HG02943 (cell line): ENCODE results near the gene CIT.

ENCODE experiments used
- ATAC-seq: cut with Tn5 transposase; IDR thresholded peaks from one replicate; pipeline ENCODE4 v1.9.1; 2021; ENCODE audit warnings: mild to moderate bottlenecking, low read depth, moderate library complexity; ENCODE audit not compliant: unreplicated experiment

CIT gene

DNA sequence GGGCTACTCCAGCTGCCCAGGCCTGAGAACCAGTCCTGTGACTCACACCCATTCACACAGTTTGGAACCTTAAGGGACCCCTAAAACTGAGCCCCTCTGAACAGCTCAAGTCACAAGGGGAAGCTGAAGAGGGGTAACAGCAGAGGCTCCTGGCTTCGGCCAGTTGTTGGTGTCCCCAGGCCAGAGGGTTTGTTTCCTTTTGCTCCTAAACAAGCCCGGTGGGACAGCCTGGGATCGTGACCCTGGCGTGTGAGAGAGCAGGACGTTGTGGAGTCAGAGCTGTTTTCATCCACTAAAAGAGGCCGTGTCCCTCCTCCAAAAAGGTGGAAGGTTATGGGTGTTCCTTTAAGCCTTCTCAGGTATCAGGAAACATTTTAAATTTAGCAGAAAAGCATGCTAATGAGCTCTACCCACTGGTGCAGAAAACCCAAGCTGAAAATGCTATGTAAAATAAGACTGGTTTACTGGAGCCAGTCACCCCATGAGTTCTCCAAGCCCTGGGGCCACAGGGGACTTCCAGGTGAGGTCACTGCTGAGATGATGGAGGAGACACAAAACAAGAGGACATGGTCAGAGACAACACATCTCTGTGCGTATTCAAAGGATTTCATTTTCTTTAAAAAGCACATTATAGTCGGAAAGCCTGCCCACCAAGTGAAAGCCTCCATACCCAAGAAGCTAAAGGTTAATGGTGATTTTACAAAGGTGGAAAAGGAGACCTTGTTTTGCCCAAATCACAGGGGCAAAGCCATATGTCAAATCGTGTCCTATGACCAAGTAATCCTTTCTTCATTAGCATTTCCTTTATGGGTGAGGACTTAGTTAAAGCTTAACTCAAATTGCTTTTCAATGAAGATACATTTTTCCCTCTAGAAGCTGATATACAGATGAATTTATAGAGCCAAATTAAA is 195.1 kb downstream of the CIT start:
- peak; percentile 61 for ATAC-seq

DNA sequence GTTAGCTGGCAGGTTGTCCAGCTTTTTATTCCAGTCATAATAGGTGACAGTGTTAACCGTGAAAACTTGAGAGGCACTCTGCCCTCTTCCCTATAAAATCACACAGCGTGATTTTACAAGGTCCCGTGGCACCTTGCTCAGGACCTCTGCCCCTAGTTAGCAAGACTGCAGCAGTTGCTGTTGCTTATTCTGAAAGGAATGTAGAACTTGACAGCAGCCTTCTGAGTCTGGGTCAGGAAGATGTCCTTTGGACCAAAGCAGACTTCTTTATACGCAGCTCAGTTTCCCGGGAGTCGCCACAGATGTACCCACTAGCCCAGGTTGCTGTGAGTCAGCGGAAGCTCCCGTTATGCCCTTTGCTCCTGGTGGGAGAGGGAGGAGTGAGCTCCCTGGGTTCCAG is 196.0 kb downstream of the CIT start:
- no peak for ATAC-seq

DNA sequence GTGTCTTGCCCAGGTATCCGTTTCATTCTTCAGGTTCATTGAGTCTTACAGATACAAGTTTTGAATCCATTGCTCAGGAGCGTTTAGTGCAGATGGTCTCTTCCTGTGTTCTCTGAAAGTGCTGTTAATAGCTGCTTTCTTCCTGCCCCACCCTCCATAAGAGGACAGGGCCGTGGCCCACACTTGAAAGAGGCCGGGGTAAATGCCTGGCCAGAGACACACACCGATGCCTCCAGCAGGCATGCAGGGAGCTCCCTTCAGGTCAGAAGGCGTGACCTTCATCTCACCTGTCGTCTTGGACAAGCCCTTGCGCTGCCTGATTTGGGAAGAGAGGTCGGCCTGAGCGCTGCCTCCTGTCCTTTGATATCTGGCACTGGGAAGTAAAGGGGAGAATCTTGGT is 197.6 kb downstream of the CIT start:
- no peak for ATAC-seq

DNA sequence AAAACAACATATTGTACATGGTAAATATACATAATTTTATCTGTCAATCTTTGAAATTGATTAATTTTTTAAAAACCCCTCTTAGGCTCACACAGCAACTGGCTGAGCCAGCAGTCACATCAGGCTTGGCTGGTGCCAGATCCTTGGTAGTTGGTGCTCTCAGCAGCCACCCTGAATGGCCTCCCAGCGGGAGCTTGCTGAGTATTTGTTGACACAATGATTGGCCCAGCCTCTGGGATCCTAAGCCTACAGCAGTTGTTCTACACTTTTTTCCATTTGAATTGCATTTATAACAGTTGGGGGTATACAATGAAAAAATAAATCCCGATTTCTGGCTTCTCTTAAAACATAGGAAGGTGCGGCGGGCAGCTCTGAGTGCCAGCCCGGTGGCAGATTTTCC is 198.0 kb downstream of the CIT start:
- ATAC-seq = no peak

DNA sequence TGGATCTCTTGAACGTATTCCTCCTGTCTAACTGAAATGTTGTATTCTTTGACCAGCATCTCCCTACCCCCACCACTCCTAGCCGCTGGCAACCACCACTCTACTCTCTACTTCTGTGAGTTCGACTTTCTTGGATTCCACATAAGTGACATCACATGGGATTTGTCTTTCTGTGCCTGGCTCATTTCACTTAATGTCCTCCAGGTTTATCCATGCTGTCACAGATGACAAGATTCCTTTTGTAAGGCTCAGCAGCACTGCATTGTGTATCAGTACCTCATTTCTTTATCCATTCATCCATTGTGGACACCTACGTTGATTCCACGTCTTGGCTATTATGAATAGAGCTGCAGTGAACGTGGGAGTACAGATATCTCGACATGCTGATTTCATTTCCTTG is 198.7 kb downstream of the CIT start:
- no peak for ATAC-seq

DNA sequence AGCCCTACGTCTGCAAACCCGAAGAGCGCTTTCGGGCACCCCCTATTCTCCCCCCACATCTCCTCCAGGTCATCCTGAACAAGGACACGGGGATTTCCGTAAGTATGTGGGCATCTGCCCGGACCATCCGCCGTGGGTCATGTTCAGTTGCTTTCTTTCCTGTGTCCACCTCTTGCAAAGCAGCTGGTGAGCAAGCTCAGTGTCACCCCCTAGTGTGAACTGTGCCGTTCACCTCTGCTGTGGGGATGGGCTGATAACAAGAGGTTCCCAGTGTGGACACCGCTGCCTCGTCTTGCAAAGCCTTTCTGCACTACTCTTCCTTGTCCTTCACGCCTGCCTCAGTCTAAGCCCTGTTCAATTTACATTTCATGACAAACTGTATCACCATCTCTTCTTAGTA is 200.5 kb downstream of the CIT start:
- ATAC-seq = no peak

DNA sequence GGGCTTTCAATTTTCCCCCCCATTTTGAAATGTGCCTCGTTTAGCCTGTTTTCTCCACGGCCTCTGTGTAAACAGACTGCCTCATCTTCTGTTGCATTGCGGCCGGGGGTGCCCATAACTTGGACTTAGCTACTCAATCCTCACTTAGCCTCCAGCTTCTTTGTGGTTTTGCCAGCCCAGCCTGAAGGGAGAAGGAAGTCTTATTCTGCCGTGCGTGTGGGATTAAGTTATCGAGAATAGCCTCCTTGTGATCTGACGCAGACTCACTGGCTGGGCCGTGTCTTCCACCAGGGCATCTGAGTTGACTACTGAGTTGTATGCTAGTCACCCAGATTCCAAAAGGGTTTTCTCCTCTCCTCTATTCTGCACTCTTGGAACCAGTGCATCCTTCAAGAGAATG is 201.1 kb downstream of the CIT start:
- no peak for ATAC-seq

DNA sequence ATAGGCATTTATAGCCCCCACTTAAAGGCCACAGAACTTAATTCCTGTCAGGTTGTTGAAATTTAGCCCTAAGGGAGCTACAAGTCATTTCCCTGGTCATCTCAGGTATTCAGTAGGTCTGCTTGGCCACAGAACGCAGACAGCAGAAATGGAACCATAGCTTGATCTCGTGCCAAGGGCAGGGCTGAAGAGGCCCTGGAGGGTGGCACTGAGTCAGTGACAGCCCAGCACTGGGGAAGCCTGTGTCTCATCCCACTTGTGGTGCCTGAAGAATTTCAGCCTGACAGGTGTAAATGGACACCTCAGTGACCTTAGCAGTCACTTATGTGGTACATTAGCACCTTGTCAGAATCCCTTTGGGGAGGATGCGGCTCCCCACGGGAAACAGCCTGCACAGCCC is 202.6 kb downstream of the CIT start:
- no peak for ATAC-seq

DNA sequence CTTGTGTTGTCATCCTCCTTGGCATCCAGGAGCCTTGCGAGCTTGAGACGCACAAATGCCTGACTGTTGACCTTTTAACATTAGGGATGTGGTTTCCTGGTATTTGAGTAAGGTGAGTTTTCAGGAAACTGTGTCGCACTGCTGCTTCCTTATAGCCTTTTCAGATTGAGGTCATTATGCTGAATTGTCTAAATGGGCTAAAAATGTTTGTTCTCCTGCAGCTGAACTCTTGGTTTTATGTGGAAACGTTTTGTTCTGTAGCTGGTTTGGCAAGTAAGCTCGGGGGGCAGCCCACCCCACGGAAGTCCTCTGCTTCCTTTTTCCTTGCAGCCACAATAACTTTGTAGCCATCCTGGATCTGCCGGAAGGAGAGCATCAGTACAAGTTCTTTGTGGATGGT is 203.5 kb downstream of the CIT start:
- ATAC-seq = no peak

DNA sequence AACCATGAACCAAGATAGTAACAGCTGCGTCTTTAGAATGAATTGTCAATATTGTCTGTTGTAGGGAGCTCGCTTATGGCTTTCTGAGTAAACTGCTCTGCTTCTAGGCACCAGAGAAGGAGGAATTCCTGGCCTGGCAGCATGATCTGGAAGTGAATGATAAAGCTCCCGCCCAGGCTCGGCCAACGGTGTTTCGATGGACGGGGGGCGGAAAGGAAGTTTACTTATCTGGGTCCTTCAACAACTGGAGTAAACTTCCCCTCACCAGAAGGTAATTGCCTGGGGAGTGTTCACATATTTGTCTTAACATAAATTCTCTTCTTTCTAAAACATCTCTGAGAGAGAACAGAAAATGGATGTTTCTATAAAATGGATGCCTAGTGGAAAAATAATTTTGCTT is 204.9 kb downstream of the CIT start:
- no peak for ATAC-seq

DNA sequence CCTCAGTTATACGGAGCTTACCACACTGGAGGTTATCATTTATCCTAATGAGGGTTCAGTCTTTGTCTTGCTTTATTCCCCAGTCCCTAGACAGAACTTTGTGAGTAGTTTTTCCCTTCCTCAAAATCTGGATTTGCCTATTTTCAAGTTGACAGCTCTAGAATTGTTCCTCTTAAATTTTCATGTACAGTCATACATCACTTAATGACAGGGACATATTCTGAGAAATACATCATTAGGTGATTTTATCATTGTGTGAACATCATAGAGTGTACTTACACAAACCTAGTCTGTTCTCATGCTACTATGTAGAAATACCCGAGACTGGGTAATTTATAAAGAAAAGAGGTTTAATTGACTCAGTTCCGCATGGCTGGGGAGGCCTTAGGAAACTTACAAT is 206.1 kb downstream of the CIT start:
- ATAC-seq = no peak

DNA sequence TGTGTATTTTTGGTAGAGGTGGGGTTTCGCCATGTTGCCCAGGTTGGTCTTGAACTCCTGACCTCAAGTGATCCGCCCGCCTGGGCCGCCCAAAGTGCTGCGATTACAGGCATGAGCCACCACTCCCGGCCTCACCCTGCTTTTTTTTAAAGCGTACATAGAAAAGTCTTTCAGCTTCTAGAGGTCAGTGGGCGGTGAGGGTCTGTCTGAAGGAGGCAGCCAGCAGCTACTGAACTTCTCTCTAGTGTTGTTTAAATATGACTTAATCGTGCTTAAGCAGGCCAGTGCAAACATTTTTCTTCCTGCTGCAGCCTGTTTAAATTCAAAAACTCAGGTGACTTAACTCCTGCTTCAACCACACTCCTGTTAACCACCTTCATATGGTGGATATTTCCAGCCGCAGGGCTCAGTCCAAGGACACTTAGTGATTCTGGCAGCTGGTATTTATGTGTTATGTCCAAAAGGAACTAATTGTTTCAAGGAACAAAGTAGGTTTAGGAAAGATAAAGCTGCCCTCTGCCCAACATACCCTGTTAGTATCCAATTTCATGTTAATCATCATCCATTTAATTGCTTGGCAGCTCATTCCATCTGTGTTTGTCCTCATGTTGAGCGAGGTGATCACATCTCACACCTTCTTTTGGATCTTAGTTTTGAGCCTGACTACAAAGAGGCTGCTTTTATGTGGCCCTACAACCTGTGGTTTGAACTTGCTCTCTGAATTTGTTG is 207.2 kb downstream of the CIT start:
- ATAC-seq = no peak

DNA sequence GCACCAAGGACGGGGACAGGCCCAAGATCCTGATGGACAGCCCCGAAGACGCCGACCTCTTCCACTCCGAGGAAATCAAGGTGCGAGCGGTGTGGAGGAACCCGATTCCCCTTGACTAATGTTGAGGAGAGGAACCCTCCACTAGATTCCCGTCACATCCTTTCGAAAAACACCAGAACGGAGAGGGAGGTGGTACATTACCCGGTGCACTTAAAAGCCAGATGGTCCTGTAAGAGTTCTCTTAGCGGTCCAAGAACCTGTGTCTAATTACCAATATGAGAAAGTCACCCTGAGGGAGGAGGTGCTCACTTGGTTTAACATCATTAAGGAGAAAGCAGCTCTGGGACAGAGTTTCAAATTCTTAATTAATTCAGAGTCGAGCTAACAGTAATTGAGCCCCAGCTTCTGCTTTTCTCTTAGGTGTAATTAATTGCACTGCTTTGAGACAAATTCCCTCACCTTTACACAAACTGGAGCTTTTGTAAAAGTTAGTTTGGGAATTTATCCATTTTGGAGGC is 208.7 kb downstream of the CIT start:
- no peak for ATAC-seq

DNA sequence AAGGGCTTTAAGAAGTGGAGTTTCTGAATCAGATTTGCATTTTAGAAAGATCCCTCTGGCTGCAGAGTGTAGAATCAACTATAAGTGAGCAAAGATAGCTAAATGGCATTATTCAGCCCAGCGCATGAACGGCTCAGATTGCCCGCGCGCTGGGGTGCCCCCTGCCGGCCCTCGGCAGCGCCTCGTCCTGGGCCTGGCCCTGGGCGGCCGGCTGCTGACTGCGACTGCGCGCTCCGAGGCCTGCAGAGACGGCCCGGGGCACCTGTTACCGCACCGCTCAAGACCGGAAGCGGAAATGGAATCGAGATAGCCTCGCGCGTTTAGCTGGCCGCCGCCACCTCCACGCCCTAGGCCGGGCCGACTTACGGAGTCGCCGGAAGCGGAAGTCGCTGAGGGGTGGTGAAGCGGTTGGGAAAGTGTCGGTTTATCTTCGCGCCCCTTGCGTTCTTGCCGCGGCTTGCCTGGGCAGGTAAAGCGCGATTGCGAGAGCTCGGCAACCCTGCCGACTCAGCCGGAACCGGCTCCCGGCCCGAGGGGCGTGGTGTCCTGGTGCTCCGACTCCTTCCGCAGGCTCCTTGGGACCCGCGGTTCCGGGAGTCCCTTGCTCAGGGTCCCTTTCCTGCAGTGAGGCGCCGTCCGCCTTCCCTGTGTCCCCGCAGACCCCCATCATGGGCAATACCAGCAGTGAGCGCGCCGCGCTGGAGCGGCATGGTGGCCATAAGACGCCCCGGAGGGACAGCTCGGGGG is 209.4 kb downstream of the CIT start, which contains the start of gene PRKAB1:
Gene PRKAB1 (plus strand): TSS at position 557 of the 747 bp plus-strand sequence. CDS start 112 bp downstream, at position 669.
- ATAC-seq = peak; percentile 95

DNA sequence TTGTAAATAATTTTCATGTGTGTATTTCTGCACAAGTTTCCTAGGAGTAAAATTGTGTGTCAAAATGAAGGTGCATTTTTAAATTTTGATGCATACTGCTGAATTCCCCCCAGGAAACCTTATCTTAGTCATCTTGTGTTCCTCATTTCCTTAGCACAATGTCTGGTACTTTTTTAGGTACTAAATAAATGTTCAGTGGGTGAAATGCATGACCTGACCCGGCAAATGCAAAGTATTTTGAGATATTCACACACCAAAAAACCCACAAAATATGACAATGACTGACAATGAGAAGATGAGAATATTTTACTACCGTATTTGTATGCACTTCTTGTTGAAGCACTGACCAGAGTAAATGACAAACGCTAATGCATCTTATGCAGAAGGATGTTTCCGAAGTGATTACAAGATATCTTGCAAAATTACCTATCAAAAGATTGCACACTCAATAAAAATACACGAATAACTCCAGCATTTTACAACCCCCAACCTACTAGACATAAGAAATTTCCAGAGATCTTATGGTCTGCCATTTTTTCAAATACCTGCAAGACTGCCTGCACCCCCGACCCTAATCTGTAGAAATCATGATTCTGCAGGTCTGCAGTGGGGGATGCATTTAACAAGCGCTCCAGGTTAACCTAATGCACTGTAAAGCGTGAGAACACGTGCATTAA is 210.1 kb downstream of the CIT start:
- ATAC-seq = peak; percentile 12

DNA sequence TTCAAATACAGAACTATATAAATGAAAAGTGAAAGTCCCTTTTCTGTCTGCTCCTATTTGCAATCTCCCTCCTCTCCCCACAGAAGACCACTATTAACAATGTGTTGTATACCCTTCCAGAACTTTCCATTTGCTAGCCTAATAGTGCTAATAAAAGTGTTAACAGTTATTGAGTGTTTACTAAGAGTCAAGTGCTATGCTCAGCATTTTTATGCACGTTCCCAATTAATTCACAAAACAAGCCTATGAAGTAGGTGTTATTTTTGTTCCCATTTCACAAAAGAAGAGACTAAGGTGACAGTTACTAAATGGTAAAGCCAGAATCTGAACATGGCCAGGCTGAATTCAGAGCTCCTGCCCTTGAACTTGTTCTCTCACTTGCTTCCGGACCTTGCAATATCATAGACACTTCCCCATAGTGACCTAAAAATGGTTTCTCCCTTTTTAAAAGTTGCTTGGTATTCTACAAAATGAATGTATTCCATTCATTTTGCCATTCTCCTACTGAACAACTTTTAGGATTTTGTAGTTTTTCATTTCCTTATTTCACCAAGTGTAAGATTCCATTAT is 210.8 kb downstream of the CIT start:
- ATAC-seq = no peak

DNA sequence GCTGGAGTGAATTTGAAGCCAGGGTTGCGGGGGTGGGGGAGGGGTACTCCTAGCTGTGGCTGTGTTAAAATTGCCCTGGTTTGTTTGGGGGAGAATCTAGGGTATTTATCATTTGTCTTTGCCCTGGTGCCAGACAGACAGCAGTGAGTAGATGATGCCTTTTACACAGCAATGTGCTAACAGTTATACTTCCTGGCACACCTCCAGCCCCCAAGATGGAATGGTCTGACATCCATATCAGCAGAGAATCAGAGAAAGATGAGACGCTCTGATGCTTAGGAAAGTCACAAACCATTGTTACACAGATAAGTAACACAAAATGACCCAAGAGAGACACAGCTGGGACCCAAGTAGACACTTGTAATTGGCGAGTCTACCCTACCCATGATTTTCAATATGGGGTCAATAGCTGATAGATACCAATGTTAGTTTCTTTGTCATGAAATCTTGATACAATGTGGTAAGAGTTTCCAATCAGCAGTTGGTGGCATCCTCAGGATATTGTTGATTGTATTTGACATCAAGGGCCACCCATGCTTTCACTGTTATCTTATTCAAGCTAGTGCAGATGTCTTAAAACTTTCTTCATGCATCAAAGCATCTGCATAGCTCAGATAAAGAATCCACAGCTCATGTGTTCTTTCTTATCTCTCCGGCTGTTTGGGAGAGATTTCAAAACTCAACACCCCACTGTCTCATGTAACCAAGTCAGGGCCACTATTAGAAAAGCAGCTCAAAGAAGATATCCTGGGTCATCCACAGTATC is 211.8 kb downstream of the CIT start:
- no peak for ATAC-seq

DNA sequence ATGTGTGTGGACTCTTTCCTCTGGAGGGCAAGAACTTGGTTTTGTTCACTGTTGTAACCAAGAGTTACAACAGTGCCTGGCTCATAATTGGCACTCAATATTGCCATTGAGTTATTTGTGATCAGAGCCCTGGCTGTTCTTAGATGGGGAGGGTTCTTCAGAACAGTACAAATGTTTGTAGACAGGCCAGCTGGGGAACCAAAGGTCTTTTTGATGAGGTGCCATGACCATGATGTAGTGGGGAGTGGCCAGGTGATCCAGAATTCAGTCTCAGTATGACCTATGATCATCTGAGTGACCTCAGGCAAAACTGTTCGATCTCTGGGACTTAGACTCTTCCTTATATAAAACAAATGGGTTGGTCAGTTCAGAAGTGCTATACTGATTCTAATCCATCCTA is 212.5 kb downstream of the CIT start:
- ATAC-seq = no peak

DNA sequence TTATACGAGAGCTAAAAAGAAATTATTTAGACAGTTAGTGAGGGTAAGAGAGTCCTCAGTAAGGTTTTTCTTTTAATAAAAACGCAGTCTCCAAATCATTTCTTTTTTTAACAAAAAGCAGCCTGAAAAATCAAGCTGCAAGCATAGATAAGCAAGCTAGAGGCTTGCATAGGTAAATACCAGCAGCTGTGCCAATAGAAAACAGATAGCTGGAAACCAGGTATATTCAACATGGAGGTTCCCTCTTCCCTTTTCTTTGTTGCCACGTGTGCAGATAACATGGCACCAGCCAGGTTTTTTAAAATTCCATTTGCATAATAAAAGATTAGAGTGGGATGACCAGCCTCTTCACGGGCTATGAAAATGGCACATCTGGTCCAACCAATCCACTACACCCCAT is 215.2 kb downstream of the CIT start:
- ATAC-seq = no peak
